GM19395 (cell line): ENCODE measurements around the gene KRTAP2-4.
"Not testable (repeated sequence)": the region's sequence is repeated elsewhere in the genome, so short reads cannot be mapped to it uniquely, and the experiment has no call there.

ENCODE experiments used
- ATAC-seq: cut with Tn5 transposase; IDR thresholded peaks from one replicate; pipeline ENCODE4 v1.9.1; 2021; ENCODE audit warnings: mild to moderate bottlenecking, moderate library complexity; ENCODE audit not compliant: unreplicated experiment

Gene KRTAP2-4

DNA sequence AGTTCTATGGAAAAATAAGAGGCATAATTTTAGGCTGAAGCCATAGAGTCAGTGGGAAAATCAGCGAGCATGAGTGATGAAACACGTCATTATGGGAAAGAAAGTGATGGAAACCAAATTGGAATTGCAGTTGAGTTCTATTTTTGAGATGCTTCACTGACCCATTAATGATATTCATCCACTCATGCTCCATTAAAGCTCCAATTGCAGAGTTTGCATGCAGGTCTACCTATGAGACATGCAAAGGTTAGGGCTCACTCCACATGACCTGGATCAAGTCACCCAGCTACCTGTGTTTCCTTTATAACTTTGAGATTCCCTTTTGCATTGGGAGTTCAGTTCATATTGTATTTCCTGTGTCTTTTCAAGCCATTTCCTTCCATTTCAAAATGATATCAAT, 8.0 kb upstream of the KRTAP2-4 start:
- no peak for ATAC-seq

DNA sequence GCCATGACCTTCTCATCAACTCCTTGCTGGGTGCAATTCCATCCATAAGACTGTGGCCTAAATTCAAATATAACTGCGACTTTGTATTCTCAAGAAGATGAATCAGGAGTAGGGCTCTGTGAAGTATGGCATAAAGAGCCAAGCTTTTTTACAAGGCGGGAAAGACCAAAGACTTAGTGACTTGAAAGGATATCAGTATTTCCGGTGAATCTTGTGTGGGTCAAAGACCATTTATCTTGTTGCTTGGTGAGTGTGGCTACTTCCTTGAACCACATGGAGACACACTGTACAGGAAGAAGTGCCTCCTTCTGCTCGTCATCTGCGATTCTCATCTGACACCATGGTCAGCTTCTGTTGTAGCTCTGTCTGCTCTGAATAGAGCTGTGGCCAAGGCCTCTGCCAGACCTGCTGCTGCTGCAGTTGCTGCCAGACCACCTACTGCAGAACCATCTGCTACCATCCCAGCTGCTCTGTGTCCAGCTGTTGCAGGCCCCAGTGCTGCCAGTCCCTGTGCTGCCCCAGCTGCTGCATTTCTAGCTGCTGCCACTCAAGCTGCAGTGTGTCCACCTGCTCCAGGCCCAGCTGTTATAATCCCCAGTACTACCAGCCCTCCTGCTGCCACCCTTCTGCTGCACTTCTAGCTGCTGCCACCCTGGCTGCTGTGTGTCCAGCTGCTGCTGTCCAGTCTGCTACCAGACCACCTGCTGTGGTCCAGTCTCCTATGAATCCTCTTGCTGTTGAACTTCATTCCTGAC, 6.1 kb upstream of the KRTAP2-4 start:
- ATAC-seq: no peak

DNA sequence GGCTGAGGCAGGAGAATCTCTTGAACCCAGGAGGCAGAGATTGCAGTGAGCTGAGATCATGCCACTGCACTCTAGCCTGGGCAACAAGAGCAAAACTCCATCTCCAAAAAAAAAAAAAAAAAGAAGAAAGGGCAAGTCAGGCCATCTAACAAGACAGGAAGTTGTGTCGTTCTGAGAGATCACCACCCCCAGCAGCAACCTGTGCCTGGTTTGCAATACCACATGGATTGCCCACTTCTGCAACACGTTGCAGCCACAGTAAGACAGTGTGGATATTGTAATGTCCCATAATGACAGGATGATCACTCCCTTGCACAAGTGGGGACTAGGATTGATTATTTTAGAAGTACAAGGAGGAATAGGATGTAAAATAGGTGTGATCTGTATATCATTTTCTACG, 3.4 kb upstream of the KRTAP2-4 start:
- ATAC-seq: no peak

DNA sequence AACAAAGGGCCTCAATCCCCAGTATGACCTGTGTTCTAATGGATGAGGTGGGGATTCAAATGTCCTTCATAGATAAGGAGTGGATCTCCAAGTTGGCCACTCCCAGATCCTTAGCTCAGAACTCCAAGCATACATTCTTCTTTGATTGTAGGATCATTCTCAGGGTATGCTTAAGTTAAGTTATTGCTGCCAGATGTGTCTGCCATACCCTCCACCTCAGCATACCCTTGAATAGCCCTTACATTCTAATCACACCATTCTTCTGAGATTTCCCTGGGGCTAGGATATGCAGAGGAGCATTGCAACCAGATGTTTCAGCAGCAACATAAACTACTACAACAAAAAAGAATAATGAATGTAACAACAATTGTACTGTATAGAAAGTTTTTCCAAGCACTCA, 1.6 kb upstream of the KRTAP2-4 start:
- no peak for ATAC-seq

DNA sequence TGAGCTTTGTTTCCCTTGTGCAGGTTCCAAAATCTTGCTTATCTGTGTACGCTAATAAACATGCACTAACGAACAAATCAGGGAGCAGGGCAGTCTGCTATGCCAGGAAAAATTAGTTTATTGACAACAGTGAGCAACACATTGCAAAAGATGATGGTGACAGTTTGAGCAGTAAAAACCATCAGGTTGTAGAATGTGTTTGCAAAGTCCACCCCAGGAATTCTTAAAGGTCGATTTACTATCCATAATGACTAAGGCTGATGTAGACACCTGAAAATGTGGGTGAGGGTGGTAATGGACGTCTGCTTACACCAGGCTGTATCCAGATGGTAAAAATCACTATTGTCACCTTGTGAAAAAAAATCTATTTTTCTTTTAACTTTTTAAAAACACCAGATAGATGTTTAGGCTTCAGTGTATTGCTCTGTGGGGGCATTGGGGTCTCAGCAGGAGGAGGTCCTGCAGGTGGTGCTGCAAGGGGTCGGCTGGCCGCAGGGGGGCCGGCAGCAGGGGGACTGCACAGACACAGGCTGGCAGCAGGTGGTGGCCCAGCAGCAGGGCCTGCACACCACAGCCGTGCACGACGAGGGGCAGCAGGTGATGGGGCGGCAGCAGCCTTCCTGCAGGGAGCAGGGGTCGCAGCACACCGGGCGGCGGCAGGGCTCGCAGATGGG, 526 bp downstream of the KRTAP2-4 start:
- not testable (repeated sequence) for ATAC-seq

DNA sequence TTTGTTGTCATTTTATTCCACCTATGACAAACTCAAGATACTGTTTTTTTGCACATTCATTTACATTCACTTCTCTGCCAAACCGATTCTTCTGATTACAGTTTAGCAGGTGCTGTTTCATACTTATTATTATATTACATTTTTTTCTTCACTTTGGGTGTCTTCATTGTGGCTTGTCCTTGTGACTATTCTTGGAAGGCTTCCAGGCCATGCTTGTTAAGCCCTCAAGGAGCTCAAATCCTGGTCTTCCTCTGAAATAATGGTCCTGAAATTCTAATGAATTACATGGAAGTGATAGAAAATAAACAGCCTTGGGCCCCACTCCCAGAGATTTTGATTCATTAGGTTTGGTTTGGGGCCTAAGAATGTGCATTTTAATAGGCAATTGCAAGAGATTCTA, 1.4 kb downstream of the KRTAP2-4 start:
- ATAC-seq: no peak

DNA sequence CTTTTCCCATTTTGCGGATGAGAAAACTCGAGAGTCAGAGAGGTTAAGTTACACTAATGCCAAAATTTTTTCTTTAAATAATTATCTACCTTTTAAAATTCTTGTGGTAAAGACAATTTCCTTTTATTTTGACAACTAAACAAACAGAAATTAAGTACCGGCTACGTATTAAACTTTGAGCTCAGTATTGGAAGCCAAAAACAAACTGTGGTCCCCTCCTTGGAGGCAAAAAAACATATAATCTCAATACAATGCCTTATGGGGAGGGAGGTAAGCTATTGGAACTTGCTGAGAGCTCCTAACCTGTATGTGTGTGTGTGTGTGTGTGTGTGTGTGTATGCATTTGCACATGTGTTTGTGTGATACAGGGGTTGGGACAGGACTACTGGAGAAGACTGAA, 2.2 kb downstream of the KRTAP2-4 start:
- ATAC-seq: no peak

DNA sequence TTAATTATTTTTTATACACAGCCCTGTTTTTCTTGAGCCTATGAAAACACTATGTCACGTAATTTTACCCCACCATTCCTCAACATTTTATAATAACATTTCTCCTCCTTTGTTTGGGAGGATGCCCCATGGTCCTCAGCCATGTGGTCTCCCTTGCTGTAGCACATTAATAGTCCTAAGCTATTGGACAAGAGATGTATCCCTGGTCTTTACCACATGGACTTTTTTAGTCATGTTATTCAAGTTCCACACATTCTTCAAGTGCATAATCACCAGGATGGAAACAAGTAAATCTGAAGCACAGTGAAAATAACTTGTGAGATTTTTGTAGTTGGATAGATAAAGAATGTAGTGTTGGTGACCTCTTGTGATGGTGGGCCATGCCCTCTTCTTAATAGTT, 3.7 kb downstream of the KRTAP2-4 start:
- no peak for ATAC-seq

DNA sequence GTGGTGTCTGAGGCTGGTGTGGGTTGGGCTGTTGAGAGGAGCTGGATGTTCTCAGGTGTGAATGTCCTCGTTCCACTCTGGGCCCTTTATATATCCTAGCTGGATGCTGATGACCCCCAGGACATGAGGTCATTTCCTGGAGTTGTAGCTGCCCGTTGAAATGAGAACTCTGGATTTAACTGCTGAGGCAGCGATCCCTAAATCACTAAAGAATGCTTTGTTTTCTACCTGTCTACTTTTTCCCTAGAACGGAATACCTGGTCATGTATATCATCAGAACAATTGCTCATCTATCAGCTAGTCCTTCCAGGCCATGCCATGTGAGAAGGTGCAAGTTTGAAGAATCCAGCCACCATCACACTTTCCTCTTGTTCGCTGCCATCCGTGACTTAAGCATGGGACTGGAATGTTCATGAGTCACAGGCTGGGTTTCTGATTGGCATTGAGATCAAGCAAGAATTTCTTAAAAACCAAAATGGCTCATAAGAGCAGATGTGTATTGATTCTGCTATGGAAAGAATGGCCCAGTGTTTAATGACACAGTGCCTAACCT, 5.6 kb downstream of the KRTAP2-4 start, which contains the start of gene KRTAP2-3:
Gene KRTAP2-3, minus strand, starts transcription at position 63 of the 553 bp plus-strand sequence. CDS start 64 bp downstream, outside the sequence.
- no peak for ATAC-seq

DNA sequence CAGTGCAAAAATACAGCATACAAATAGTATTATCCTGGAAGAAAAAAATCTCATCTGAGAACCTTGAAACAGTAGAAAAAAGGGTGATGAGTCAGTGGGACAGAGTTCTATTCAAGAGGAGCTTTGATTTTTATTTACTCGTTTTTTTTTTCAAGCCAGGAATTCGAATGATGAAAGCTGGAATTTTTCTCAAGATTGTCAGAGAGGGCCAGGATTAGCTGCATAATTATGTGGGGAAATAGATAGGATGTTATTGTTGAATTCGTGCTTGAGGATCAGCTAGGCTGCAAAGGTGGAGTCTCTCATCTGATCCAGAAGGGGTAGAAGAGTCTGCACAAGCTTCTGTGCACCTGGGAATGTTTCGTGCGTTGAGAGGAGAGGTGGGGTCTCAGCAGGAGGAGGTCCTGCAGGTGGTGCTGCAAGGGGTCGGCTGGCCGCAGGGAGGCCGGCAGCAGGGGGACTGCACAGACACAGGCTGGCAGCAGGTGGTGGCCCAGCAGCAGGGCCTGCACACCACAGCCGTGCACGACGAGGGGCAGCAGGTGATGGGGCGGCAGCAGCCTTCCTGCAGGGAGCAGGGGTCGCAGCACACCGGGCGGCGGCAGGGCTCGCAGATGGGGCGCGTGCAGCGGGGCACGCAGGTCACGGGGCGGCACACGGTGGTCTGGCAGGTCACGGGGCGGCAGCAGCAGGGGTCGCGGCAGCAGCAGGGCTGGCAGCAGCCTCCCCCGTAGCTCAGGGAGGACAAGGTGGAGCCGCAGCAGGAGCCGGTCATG, 6.2 kb downstream of the KRTAP2-4 start:
- not testable (repeated sequence) for ATAC-seq

DNA sequence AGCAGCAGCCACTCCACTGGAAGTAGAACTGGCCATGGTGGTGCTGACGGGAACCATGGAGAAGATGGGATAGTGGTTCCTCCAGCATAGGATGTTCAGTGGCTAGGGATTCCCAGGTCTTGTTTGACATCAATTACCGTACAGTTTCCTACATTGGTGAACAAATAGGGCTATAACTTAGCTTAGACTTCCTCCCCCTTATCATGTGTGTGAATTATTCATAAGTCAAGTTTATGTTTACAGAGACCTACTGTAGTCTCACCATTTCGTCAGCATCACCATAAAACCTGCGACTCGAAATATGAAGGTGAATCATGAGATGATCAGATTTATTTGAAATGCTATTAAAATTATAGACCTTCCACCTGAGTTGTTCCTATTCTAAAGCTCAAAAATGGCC, 6.9 kb downstream of the KRTAP2-4 start:
- ATAC-seq: no peak

DNA sequence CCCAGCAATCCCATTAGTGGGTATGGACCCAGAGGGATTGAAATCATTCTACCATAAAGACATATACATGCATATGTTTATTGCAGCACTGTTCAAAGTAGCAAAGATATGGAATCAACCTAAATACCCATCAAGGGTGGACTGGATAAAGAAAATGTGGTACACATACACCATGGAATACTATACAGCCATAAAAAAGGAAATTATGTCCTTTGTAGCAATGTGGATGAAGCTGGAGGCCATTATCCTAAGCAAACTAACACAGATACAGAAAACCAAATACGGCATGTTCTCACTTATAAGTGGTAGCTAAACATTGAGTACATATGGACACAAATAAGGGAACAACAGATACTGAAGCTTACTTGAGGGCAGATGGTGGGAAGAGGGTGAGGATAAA, 8.1 kb downstream of the KRTAP2-4 start:
- no peak for ATAC-seq

DNA sequence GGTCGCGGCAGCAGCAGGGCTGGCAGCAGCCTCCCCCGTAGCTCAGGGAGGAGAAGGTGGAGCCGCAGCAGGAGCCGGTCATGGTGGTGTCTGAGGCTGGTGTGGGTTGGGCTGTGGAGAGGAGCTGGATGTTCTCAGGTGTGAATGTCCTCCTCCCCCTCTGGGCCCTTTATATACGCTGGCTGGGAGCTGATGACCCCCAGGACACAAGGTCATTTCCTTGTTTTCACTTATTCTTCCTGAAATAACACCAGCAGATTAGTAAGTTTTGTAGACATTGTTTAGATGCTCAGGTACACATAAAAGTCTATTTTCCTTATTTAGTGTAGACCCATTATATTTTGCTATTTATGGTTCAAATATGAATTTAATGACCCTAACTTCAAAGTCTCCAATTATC, 10.5 kb downstream of the KRTAP2-4 start, which contains the start of gene KRTAP2-2:
Gene KRTAP2-2, minus strand, starts transcription at position 101 of the 400 bp plus-strand sequence. Its CDS starts 19 bp downstream, at position 82.
- not testable (repeated sequence) for ATAC-seq

DNA sequence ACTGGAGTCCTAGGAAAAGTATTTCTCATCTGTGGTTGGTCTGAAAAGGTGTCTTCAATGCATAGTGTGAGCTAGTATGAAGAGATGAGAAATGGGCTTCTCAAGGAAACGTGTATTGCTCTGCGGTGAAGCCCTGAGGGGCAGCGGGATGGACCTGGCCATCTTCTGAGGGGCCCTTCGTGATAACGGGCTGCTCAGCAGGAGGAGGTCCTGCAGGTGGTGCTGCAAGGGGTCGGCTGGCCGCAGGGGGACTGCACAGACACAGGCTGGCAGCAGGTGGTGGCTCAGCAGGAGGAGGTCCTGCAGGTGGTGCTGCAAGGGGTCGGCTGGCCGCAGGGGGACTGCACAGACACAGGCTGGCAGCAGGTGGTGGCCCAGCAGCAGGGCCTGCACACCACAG, 11.1 kb downstream of the KRTAP2-4 start:
- ATAC-seq: not testable (repeated sequence)

DNA sequence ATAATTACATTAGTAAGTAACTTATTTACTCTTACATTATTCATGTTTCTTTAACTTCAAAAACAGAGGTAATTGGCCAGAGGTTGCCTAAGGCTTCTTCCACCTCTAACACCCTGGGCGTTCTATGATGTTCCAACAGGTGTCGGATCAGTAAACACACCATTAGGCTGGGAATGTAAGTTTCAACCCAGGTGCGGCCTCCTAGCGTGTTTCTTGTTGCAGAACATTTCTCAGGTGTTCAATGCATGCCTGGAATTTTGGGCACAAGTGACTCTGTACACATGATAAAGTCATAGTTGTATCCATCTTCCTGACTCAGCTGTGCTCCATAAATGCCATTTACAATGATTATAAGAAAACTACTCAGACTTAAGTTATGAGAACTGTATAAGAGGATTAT, 11.7 kb downstream of the KRTAP2-4 start:
- ATAC-seq: no peak

DNA sequence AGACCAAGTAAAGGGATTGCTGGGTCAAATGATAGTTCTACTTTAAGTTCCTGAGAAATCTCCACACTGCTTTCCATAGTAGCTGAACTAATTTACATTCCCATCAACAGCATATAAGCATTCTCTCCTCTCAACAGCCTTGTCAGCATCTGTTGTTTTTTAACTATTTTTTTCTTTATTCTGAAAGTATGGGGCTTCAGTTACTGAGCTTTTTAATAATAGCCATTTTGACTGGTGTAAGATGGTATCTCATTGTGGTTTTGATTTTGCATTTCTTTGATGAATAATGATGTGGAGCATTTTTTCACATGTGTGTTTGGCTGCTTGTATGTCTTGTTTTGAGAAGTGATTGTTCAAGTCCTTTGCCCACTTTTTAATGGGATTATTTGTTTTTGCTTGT, 13.1 kb downstream of the KRTAP2-4 start:
- ATAC-seq: no peak

DNA sequence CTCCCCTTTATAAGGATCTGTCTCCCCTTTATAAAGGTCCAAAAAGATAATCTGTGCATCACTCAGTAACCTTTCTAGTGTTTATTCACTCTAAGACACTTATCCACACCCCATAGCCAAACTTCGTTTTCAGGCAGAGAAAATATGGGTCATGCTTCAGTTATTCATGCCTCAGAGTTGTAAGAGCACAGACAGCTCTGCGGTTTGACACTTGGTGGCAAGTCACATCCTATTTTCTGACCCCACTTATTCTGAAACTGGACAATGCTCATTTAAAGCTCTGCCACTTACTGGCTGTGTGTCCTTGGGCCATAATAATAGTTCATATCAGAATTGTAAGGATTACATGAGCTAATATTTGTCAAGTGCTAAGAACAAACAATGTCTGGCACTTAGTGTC, 16.6 kb downstream of the KRTAP2-4 start:
- no peak for ATAC-seq

DNA sequence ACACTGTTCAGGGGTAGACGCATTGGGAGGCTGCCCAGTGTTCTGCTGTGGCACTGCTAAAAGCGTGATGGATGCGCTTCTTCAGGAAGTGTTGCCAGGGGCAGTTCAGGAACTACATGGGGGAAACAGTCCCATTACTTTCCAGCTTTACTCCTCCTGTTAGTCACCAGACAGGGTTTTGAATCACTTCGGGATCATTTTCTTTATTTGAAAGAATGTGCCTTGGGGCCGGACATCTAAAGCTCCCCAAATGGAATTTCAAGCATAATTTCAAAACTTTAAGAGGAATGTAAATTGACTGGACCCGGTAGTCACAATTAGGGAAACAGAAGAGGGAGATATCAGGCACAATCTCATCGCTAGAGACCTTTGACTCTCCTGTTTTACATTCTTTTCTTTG, 17.2 kb downstream of the KRTAP2-4 start:
- ATAC-seq: no peak

DNA sequence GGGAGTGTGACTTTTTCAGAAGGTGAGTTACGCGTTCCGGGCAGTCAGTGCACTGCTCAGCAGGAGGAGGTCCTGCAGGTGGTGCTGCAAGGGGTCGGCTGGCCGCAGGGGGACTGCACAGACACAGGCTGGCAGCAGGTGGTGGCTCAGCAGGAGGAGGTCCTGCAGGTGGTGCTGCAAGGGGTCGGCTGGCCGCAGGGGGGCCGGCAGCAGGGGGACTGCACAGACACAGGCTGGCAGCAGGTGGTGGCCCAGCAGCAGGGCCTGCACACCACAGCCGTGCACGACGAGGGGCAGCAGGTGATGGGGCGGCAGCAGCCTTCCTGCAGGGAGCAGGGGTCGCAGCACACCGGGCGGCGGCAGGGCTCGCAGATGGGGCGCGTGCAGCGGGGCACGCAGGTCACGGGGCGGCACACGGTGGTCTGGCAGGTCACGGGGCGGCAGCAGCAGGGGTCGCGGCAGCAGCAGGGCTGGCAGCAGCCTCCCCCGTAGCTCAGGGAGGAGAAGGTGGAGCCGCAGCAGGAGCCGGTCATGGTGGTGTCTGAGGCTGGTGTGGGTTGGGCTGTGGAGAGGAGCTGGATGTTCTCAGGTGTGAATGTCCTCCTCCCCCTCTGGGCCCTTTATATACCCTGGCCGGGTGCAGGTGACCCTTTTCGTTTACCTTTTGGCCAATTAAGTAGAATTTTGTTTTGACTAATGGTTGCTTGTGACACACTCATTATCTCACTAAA, 18.8 kb downstream of the KRTAP2-4 start, which contains the start of gene KRTAP2-1:
Gene KRTAP2-1, minus strand, starts transcription at position 582 of the 731 bp plus-strand sequence. Its CDS starts 49 bp downstream, at position 533.
- ATAC-seq: not testable (repeated sequence)

DNA sequence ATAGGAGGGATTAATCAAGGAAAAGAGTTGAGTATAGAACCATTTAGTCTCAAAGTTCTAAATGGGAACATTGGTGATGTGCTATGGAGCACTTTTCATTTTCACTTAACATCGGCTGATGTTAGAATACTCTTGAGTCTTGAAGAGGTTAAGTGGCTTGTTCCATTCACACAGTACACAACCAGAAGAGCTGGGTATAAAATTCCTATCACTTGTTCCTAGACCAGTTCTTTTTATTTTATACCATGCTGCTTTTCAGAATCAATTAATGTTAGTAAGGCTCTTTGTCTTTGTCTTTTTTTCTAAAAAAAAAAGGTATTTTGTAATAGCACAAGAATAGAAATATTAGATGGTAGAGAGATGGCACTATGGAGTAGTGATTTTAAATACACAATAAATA, 22.7 kb downstream of the KRTAP2-4 start:
- no peak for ATAC-seq
